ENCODE results near the gene SV2A. TPM values are rescaled to one million over a fixed set of nuclear protein-coding genes. Genes with fewer than 3 reads are reported as not detected.
"Not testable (repeated sequence)": the region's sequence is repeated elsewhere in the genome, so short reads cannot be mapped to it uniquely, and the experiment has no call there.

Gene SV2A
- total RNA-seq, 1 donor from 2014 or later = 5.7 TPM

DNA sequence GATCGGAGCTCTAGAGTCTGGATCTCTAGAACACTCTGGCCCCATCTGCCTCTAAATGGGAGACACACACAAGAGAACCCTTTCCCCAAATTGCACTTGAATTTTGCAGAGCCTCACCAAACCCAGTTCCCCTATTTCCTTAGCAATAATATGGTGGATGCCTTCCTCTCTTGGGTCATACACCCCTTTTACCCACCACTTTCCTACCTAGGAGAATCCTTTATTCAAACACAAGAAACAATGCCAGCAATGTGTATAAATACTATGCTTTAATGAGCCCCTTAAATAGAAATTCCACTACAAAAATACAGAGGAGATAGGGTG lies 10.7 kb upstream of the SV2A start:
- no peak for DNase-seq (ENCODE audit: low read depth, low spot score)

DNA sequence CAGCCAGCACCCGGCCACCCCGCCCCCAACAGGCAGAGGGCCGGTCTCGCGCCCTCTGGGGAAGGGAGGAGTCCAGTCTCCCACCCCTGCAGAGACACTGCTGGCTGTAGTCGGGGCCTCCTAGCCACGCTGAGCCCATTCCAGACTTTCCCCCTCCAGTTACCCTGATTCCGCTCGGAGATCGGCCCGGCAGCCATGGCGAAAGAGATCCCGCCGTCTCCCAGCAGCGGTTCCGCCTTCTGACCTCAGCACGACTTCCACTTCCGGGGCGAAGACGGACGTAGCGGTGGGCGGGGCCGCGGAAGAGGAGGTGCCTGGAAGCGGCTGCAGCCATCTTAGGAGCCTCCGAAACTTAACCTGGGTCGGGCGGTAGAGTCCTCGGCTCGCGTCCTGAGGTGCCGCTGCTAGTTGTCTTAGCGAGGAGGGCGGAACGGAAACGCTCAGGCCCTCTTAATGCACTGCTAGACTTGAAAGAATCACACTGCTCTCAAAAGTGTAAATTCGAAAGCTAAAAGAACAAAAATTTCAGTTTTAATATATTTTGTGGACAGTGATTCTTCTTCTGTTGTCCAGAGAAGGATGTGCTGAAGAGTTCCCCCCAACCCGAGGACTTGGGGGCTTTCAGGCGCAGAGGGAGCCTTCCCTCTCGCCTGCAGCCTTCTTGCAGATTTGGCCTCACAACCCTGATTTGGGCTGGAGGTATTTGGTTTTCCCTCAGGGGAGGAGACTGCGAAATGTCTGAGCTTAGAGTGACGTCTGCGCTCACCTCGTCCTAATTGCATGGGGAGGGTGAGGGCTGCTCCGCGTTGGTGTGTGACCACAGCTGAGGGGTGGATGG lies 10.1 kb upstream of the SV2A start, which contains the start of gene SF3B4:
Gene SF3B4, minus strand, starts transcription at position 241 of the 838 bp plus-strand sequence. Its CDS starts 44 bp downstream, at position 197.
- peak; percentile 74 for DNase-seq (ENCODE audit: low read depth, low spot score)

DNA sequence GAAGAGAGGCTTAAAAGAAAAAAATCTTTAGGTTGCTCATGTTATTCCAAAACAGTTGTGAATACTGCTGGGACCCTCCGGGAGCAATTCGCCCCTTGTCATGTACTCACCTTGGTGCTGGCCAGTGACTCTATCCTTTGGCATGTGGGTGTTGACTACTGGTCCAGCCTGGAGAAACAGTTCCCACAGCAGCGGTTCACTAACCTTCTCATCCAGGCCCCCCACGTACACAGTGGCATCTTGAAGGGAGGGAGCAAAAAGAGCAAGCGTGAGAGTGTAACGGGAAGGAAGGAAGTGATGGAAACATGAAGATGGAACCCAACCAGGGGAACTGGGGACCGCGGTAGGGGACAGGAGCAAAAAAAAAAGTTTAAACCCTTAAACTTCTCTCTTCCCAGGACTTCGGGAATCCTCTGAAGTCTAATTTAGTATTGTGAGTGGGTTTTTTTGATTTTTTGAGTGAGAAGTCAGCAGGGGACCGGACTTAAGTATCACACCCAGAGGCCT lies 9.5 kb upstream of the SV2A start:
- no peak for DNase-seq (ENCODE audit: low read depth, low spot score)

DNA sequence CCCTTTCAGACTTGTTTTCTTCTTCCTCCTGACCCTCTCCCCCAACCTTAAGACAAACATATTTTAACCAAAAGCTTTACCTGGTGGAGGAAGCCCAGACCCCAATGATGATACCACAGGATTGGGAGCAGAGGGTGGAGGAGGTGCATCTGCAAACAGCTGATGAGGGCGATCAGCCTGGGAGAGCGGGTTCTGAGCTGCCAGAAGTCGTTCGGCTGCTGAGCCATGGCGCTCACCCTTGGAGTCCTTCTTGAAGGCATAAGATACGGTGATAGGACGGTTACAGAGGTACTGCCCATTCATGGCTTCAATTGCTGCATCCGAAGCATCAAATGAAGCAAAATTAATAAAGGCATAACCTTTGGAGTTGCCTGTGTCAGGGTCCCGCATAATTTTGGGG lies 8.7 kb upstream of the SV2A start:
- DNase-seq (ENCODE audit: low read depth, low spot score) = no peak

DNA sequence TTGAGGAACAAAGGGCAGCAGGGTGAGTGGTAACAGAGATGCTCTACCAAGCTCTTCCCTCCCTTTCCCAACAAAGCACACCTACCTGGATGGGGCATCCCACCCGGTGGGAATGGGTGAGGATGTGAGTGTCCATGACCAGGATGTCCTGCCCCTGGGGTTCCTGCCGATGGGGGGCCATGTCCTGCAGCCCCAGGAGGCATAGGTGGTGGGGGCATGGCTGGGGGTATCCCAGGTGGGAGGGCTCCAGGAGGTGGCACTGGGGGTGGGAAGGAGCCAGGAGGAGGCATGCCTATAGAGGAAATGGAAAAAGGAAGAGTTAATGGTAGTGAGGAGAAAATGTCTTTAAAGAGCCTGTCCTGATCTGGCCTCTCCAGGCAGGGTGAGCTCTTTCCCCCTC lies 8.1 kb upstream of the SV2A start:
- no peak for DNase-seq (ENCODE audit: low read depth, low spot score)

DNA sequence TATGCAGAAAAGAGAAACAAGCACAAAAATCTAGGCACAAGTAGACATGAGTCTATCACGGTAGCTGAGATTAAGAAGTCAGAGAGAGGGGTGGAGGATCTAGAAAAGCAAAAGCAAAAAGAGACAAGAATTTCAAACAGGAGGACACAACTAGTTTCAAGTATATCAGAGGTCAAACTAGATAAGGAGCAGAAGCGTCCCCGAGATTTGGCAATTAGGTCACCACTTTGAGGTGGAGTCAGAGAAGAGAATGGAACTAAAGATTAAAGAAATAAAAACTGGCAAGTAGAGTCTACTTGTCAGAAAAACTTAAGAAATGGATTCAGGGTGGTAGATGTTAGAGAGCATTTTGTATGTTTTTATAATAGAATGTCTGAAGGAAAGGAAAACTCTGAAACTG lies 7.7 kb upstream of the SV2A start:
- no peak for DNase-seq (ENCODE audit: low read depth, low spot score)

DNA sequence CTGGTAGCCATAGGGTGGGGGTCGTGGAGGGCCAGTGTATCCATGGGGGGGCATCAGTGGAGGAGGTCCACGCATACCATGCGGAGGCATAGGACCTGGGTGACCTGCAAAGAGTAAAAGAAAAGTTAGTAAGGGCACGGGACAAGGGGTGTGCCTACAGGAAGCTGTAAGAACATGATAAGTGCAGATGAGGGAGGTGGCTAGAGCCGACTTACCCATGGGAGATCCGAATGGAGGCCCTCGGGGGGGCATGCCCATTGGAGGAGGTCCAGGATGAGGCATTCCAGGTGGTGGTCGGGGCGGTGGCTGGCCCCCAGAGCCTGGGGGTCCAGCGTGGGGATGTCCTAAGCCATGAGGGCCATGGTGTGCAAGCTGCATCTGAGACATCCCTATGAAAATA lies 6.0 kb upstream of the SV2A start:
- no peak for DNase-seq (ENCODE audit: low read depth, low spot score)

DNA sequence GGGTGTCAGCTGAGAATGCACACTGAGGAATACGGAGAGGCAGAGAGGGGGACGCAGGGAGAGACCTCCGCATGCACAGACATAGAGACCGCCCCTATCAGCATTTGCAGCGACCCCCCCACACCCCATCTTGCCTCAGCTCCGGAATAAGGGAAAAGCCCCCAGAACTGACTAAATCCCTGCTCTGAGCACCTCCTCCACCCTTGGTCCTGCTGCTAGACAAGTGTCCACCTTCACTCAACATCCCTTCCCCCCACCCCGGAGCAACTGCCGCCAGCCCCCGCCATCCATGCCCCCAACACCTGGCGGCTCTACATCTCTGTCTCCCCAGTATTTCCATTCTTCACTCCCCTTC lies 769 bp downstream of the SV2A start:
- no peak for DNase-seq (ENCODE audit: low read depth, low spot score)

DNA sequence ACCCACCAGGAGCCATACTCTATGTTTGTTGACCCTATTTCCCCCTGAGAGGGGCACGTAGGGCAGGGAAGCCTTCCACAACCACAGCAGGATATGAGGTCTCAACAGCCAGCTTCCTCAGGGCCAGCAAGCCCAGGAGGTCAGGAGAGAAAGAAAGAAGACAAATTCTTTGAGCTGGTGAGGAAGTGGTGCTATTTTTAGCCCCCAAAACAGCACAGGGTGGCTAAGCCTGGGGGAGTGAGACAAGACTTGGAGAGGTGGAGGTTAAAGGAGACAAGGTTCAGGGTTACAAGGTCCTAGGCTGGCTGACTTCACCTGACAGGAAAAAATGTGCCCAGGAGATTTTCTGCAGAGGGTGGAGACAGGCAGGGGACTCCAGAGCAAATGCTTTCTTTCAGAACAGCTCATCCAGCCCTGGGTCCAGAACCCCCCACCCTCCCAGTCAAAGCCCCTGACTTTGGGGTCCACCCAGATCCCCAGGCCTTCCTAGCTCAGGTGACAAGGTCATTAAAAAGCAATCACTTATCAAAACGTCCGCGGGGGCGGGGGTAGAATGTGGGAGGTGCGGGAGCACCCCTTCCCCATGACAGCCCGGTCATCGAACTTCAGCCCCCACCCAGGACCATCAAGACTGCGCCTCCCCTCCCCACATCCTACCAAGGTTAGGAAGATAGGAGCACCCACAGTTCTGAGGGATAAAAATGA lies 1.3 kb downstream of the SV2A start:
- no peak for DNase-seq (ENCODE audit: low read depth, low spot score)

DNA sequence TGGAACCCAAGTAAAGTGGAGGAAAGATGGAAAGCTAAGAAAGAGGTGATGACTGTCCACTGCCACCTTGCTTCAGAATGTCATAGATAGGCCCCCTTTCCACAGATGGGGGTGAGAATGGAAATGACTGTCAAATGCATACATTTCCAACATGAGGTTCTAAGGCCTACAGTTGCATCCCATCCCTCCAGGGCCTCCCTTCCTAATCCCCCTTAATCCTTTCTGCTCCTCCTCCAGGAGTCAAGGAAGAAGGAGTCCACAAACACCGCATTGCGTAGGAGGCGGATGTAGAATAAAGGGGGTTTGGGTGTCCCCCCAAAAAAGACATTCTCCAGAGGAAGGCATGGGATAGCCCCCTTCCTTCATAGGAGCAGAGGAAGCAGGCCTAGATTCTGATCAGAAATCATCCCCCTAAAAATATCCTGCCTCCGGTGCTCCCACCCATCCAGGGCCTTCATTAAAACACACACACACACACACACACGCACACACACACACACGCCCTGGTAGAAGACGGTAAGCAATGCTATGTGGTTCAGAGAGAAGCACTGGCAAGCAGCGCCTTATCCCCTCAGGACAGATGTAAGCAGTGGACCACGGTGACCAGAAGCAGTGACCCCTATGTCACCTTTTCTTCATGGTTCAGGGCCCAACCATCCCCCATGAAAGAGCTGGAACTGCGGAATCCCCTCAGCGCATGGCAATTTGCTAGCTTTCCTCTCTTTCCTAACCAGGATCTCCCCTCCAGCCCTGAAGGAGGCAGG lies 2.0 kb downstream of the SV2A start:
- no peak for DNase-seq (ENCODE audit: low read depth, low spot score)

DNA sequence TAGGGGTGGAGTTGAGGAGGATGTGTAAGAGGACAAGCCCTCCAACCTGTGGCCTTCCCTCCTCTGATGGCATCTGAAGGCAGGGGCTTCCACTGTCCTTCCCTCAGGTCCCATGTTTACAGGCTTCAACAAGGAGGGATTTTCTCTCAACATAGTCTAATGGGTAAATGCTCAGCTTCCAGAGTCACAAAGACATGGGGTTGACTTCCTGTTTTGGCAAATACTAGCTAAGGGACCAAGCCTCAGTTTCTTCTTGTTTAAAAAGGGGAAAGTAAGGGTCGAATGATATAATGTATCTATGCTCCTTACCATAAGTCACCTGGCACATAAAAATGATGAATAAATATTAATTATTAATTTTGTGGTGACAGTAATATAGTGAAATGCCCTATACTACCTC lies 3.1 kb downstream of the SV2A start:
- DNase-seq (ENCODE audit: low read depth, low spot score) = no peak

DNA sequence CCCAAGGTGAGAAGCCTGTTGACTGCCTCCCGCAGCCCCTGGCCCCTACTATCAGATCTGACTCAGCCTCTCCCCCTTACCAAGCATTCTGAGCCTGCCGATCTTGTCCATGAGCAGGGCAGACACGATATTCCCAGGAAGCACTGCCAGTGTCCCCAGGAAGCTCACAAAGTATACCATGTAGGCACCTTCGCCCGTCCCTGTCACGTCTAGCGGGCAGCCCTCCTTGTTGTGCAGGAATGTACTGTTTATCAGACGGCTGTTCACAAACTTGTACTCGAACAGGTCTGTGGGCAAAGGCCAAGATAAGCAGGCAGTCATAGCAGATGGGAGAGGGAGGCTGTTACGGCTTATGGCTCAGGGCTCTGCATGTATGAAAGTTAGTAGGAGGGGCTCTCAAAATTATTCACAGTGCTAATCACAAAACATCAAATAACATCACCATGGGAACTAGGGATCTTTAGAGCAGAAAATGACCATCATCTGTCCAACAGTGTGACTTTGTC lies 11.0 kb downstream of the SV2A start:
- no peak for DNase-seq (ENCODE audit: low read depth, low spot score)

DNA sequence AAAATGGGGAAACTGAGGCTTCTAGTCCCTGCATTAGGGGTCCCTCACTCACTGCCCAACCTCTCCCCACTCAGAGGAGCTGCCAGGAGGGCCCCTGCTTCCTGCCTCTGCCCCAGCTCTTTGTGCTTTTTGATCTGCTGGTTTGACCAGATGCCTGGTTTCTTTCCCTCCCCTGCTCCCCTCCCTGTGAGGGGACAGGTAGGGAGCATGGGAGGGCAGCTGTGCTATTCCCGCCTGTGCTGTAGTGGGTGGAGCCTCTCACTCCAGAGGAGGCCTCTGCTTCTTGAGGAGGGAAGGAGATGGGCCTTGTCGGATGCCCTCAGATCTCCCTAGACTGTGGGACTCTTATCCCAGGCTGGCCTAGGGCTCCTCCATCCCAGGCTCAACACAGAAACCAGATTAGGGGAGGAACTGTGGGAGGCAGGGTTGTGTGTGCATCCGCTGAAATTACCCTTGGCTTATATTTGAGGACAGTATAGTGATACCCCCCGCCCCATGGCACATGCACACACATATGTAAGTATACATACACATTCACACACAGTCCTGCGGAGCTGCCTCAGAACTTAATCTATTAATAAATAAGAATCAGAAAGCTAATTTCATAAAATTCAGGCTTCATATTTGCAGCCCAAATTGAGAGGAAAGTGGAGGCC lies 13.7 kb downstream of the SV2A start:
- DNase-seq (ENCODE audit: low read depth, low spot score) = no peak

DNA sequence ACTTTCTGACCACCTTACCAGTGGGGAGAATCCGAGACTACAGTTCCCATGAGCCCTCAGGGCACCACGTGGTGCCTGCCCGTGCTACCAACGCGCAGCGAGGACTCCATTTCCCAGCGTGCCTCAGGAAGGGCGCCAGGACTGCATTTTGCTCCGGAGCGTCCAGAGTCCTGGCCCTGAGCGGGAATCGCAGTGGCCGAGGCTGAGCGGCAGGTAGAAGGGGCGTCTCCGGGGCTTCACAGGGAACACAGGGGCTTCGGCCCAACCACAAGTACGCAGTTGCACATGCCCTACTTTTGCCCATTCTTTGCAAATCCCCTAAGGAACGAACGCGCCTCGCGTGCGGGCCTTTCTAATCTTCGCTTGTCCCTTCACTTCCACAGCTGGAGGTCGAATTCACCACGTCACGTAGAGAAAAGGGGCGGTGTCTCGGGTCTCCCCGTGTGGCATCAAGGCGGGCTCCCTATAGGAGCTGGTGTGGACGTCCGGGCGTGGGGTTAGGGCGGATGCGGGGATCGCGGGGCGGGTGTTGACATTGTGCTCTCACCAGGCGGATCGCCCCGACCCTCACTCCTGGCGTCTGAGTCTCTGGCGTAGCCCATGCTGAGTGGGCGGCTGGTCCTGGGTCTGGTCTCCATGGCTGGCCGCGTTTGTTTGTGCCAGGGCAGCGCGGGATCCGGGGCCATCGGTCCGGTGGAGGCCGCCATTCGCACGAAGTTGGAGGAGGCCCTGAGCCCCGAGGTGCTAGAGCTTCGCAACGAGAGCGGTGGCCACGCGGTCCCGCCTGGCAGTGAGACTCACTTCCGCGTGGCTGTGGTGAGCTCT lies 18.0 kb downstream of the SV2A start, which contains the start of gene BOLA1:
Gene BOLA1, plus strand, starts transcription at position 109 of the 825 bp plus-strand sequence. Its CDS starts 492 bp downstream, at position 601.
- DNase-seq (ENCODE audit: low read depth, low spot score) = peak; percentile 67

DNA sequence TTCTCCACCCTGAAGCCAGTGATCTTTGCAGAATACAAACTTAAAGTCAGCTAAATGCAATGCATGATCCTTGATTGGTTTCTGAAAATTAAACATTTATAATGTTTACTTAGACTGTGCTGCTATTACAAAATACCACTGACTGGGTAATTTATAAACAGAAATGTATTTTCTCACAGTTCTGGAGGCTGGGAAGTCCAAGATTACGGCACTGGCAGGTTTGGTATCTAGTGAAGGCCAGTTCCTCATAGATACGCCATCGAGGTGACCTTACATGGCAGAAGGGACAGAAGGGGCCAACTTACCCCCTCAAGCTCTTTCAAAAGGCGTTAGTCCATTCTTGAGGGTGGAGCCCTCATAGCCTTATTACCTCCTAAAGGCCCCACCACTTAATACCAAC lies 21.1 kb downstream of the SV2A start:
- no peak for DNase-seq (ENCODE audit: low read depth, low spot score)

DNA sequence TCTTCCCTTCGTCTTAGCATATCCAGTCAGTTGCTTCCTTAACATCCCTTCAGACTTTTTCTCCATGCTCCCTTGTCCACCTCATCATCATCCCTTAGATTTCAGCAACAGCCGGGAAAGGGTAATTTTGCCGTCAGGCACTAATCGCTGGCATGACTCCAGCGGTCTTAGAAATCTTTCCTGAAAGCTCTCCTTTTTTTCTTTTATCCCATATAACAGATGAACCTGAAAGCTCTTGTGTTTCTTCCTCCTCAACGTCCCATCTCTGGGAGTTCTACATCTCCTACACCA lies 28.7 kb downstream of the SV2A start:
- DNase-seq (ENCODE audit: low read depth, low spot score) = no peak

DNA sequence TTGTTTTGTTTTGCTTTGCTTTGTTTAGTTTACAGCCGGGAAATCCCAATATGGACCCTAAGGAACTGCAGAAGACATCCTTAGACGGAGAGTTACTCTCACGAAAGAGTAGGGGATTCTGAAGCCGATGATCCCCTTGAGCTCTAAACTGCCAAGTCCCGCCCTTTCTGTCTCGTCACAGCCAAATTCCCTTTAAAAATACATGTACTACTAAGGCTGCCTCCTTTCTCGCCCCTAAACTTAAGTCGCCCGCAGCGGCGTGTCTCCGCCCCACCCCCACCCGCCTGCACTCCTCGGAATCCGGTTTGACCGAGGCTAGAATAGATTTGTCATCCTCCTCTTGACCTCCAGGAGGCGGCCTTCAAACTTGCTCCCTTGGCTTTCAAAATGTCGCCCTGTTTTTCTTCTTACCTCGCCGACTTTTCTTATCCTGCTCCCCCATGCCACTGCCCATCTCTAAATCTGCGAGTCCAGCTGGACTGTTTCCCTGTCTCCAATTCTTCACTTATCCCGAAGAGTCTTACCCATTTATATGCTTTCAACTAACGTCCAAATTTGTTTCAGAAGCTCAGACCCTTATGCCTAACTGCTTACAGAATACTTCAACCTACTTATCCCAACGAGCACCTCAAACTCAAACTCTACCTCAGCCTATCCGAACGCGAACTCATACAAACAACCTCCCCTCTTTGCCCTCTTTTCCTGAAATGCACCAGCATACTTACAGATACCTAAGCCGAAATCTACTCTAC lies 29.2 kb downstream of the SV2A start:
- peak; percentile 51 for DNase-seq (ENCODE audit: low read depth, low spot score)

DNA sequence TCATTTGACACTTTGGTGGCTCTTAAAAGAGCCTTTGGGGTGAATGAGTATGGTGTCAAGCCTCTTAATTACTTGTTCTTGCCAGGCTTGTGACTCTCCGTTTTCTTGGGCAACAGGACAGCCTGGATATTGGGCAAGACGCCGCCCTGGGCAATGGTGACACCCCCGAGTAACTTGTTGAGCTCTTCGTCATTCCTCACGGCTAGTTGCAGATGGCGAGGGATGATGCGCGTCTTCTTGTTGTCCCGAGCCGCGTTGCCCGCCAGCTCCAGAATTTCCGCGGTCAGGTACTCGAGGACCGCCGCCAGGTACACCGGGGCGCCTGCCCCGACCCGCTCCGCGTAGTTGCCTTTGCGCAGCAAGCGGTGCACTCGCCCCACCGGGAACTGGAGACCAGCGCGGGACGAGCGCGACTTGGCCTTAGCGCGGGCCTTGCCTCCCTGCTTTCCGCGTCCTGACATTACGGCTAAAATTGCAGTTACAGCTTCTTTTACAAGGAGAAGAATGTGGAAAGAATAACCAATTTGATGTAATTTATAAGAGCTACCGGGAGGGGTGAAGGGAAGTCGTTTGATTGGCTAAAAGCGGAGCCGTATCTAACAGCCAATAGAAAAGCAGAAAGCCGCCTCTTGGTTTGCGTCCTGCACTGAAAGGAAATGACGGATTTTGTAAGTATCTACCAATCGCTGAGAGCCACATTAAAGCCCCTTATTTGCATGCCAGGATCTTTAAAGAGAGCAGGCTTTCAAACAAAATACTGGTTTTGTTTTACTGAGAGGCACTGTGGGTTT lies 30.0 kb downstream of the SV2A start:
- peak; percentile 96 for DNase-seq (ENCODE audit: low read depth, low spot score)

DNA sequence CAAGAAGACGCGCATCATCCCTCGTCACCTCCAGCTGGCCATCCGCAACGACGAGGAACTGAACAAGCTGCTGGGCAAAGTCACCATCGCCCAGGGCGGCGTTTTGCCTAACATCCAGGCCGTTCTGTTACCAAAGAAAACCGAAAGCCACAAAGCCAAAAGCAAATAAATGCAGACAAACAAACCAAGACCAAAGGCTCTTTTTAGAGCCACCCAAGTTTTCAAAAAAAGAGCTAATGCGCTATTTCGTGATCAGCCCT lies 30.5 kb downstream of the SV2A start:
- not testable (repeated sequence) for DNase-seq (ENCODE audit: low read depth, low spot score)

Data from pulmonary artery endothelial cell (primary cell).